H9 (cell line): ENCODE data around the gene ABCB6. TPM values are rescaled to one million over a fixed set of nuclear protein-coding genes. Genes with fewer than 3 reads are reported as not detected.

Experiments used
- DNase-seq: peaks from one replicate; pipeline ENCODE4 v3.0.0-alpha.2; 2017
- H2AFZ ChIP-seq: one replicate; pipeline ENCODE4 v1.6.1; 2013; ENCODE audit warnings: mild to moderate bottlenecking, low read length, control low read depth, moderate library complexity
- H2AK5ac ChIP-seq: 2 replicates; pipeline ENCODE4 v1.6.1; 2013; ENCODE audit warnings: low read length, control low read depth, mixed read lengths; ENCODE audit not compliant: insufficient read length
- H2BK120ac ChIP-seq: one replicate; pipeline ENCODE4 v1.6.1; 2013; ENCODE audit warnings: low read depth, mild to moderate bottlenecking, low read length, control low read depth, inconsistent platforms; ENCODE audit not compliant: poor library complexity, severe bottlenecking
- H2BK12ac ChIP-seq: 2 replicates; pipeline ENCODE4 v1.6.1; 2013; ENCODE audit warnings: low read length, control low read depth, mixed read lengths, low read depth; ENCODE audit not compliant: insufficient read length
- H2BK15ac ChIP-seq: 2 replicates; pipeline ENCODE4 v1.6.1; 2013; ENCODE audit warnings: low read depth, low read length, control low read depth
- H2BK20ac ChIP-seq: one replicate; pipeline ENCODE4 v1.6.1; 2013; ENCODE audit warnings: low read depth, mild to moderate bottlenecking, low read length, control low read depth, inconsistent platforms; ENCODE audit not compliant: poor library complexity, severe bottlenecking
- H2BK5ac ChIP-seq: 2 replicates; pipeline ENCODE4 v1.6.1; 2013; ENCODE audit warnings: low read length, control low read depth, mixed read lengths; ENCODE audit not compliant: insufficient read length
- H3K14ac ChIP-seq: 2 replicates; pipeline ENCODE4 v1.6.1; 2013; ENCODE audit warnings: low read length, control low read depth; ENCODE audit not compliant: insufficient read depth
- H3K18ac ChIP-seq: 2 replicates; pipeline ENCODE4 v1.6.1; 2013; ENCODE audit warnings: low read depth, mild to moderate bottlenecking, mixed read lengths, low read length, control low read depth; ENCODE audit not compliant: insufficient read length
- H3K23ac ChIP-seq: 2 replicates; pipeline ENCODE4 v1.6.1; 2013; ENCODE audit warnings: low read length, control low read depth, mixed read lengths, low read depth; ENCODE audit not compliant: insufficient read length
- H3K23me2 ChIP-seq: 2 replicates; pipeline ENCODE4 v1.6.1; 2013; ENCODE audit warnings: low read depth, mild to moderate bottlenecking, mixed read lengths, low read length, control low read depth; ENCODE audit not compliant: insufficient read length, poor library complexity, severe bottlenecking
- H3K27ac ChIP-seq: 2 replicates; pipeline ENCODE4 v1.5.1; 2013; ENCODE audit warnings: low read length, control low read depth, mixed read lengths, low read depth; ENCODE audit not compliant: insufficient read length
- H3K27me3 ChIP-seq: 2 replicates; pipeline ENCODE4 v1.6.1; 2013; ENCODE audit warnings: low read length, control low read depth, inconsistent platforms; ENCODE audit not compliant: insufficient read depth
- H3K4ac ChIP-seq: 2 replicates; pipeline ENCODE4 v1.6.1; 2013; ENCODE audit warnings: low read depth, mild to moderate bottlenecking, control low read depth, inconsistent platforms, low read length, moderate library complexity
- H3K4me1 ChIP-seq: 2 replicates; pipeline ENCODE4 v1.6.1; 2013; ENCODE audit warnings: low read length, control low read depth, inconsistent platforms; ENCODE audit not compliant: insufficient read depth
- H3K4me2 ChIP-seq: 2 replicates; pipeline ENCODE4 v1.6.1; 2013; ENCODE audit warnings: low read length, control low read depth, mixed read lengths; ENCODE audit not compliant: insufficient read length, insufficient read depth
- H3K56ac ChIP-seq: 2 replicates; pipeline ENCODE4 v1.6.1; 2013; ENCODE audit warnings: low read depth, mild to moderate bottlenecking, mixed read lengths, low read length, control low read depth; ENCODE audit not compliant: insufficient read length
- H3K79me1 ChIP-seq: 2 replicates; pipeline ENCODE4 v1.6.1; 2013; ENCODE audit warnings: low read depth, mild to moderate bottlenecking, moderate library complexity, low read length, control low read depth, inconsistent platforms; ENCODE audit not compliant: insufficient read depth, poor library complexity, severe bottlenecking
- H3K79me2 ChIP-seq: 2 replicates; pipeline ENCODE4 v1.6.1; 2013; ENCODE audit warnings: low read length, control low read depth, inconsistent platforms; ENCODE audit not compliant: insufficient read depth
- H3K9ac ChIP-seq: 2 replicates; pipeline ENCODE4 v1.6.1; 2013; ENCODE audit warnings: low read length, control low read depth, mixed read lengths; ENCODE audit not compliant: insufficient read length; ENCODE audit errors: extremely low read depth
- H3K9me3 ChIP-seq: one replicate; pipeline ENCODE4 v1.6.1; 2013; ENCODE audit warnings: low read depth, low read length, inconsistent platforms; ENCODE audit not compliant: control insufficient read depth
- H3T11ph ChIP-seq: one replicate; pipeline ENCODE4 v1.6.1; 2013; ENCODE audit warnings: mild to moderate bottlenecking, low read length, control low read depth, inconsistent platforms
- H4K20me1 ChIP-seq: one replicate; pipeline ENCODE4 v1.6.1; 2013; ENCODE audit not compliant: control insufficient read depth, insufficient read length, insufficient read depth
- H4K5ac ChIP-seq: 2 replicates; pipeline ENCODE4 v1.6.1; 2013; ENCODE audit warnings: low read depth, mild to moderate bottlenecking, mixed read lengths, low read length, control low read depth; ENCODE audit not compliant: insufficient read length
- H4K8ac ChIP-seq: replicated peaks from 2 replicates; pipeline ENCODE4 v1.6.1; 2013; ENCODE audit warnings: low read length, control low read depth, mixed read lengths, low read depth; ENCODE audit not compliant: insufficient read length
- H4K91ac ChIP-seq: 2 replicates; pipeline ENCODE4 v1.6.1; 2013; ENCODE audit warnings: low read depth, mild to moderate bottlenecking, moderate library complexity, mixed read lengths, low read length, control low read depth; ENCODE audit not compliant: insufficient read length
- H3K27ac Mint-ChIP-seq, 3 experiments: 2 replicates in 2 of 3; 3 replicates in 1 of 3; pipeline ENCODE4 v1.8.0; 2020 to 2021; ENCODE audit warnings: mixed read lengths in 3 of 3, mild to moderate bottlenecking in 1 of 3, moderate library complexity in 1 of 3
- H3K27me3 Mint-ChIP-seq: 2 replicates; pipeline ENCODE4 v1.8.0; 2021; ENCODE audit warnings: low read depth, mild to moderate bottlenecking, moderate library complexity, mixed read lengths
- H3K36me3 Mint-ChIP-seq, 3 experiments: 2 replicates in 2 of 3; 3 replicates in 1 of 3; pipeline ENCODE4 v1.8.0; 2020 to 2021; ENCODE audit warnings: low read depth in 3 of 3, mixed read lengths in 3 of 3; ENCODE audit not compliant: insufficient read depth in 1 of 3
- H3K4me1 Mint-ChIP-seq, 2 experiments: 2 replicates each; pipeline ENCODE4 v1.8.0; 2020; ENCODE audit warnings: mixed read lengths in 2 of 2
- H3K4me3 Mint-ChIP-seq, 2 experiments: 2 replicates in 1 of 2; 3 replicates in 1 of 2; pipeline ENCODE4 v1.8.0; 2020 to 2021; ENCODE audit warnings: mild to moderate bottlenecking in 2 of 2, mixed read lengths in 2 of 2, moderate library complexity in 1 of 2
- H3K9me3 Mint-ChIP-seq, 2 experiments: 2 replicates in 1 of 2; 3 replicates in 1 of 2; pipeline ENCODE4 v1.8.0; 2020; ENCODE audit warnings: mild to moderate bottlenecking in 2 of 2, mixed read lengths in 2 of 2, moderate library complexity in 1 of 2
- CTCF ChIP-seq: fragments of 200-600 bp; sonication (generic); conservative IDR thresholded peaks from 3 replicates; pipeline ENCODE4 v1.8.0; 2021; ENCODE audit warnings: antibody characterized with exemption, mild to moderate bottlenecking
- WGBS: extraction: QIAGEN DNeasy Blood & Tissue Kit; methylation state at CpG from one replicate; pipeline ENCODE4 v1.1.7; 2013; ENCODE audit warnings: missing lambda C conversion rate, low lambda C conversion rate, mixed read lengths; ENCODE audit not compliant: insufficient read length; ENCODE audit errors: extremely low coverage; 5-methylcytosine and 5-hydroxymethylcytosine counted together
- total RNA-seq: library from RNA; stranded (reverse); gene quantifications from 2 replicates; pipeline ENCODE4 v1.2.1, GENCODE V29; 2021

Gene ABCB6
- total RNA-seq, 1 experiment from 2014 or later = 46.4 TPM

DNA sequence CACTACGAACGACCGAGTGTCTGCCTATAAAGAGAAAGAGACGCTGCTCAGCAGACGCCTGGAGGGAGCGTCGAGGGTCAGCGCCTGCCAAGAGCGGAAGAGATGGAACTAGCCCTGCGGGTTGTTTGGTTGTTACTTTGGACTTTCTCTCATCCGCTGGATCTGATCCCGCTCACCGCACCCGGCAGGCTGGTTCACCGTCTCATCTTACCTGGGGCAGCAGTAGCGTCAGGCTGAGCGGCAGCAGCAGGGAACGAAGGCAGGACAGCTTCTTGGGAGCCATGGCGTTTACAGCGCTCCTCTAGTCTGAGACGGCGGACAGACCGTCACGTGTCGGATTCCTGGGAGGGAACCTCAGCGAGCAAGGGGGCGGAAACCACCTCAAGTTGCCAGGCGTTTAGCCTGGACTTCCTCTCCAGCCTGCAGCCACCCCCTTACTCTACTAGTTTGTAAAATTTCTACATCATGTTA, 24.6 kb upstream of the ABCB6 start:
- Histone ChIP-seq H4K20me1 (no peaks in the 10 kb centered on the region), H3K4ac (no peak overlapping the region), H3K9ac (no peak overlapping the region), H3K4me2 (no peak overlapping the region), H3K18ac (no peak overlapping the region), H2BK12ac (no peak overlapping the region), H4K91ac (no peak overlapping the region), H3K79me1 (no peaks in the 10 kb centered on the region), H2AK5ac (no peak overlapping the region), H3K27ac (no peak overlapping the region), H3K56ac (no peak overlapping the region), H4K5ac (no peak overlapping the region), H3K23ac (no peak overlapping the region), H3K9me3 (no peaks in the 10 kb centered on the region), H2BK120ac (no peak overlapping the region), H2AFZ (no peak overlapping the region), H3K27me3 (no peaks in the 10 kb centered on the region), H3T11ph (no peak overlapping the region), H4K8ac (no peak overlapping the region), H3K23me2 (no peaks in the 10 kb centered on the region), H2BK5ac (no peak overlapping the region), H2BK15ac (no peak overlapping the region), H3K14ac (no peak overlapping the region), H3K79me2 (no peaks in the 10 kb centered on the region), H2BK20ac (no peak overlapping the region), H3K4me1 (peaks cover 2% of the 10 kb centered on the region; the same call in 1 of the 2 replicates)
- no peak for TF ChIP-seq CTCF
- peaks cover 9 to 11% of the 10 kb centered on the region in 2 experiments for H3K4me1 Mint-ChIP-seq
- WGBS = no CpG with 5 or more reads among the region's 28 CpGs
- no peaks in the 10 kb centered on the region for H3K27me3 Mint-ChIP-seq
- DNase-seq = no peak
- H3K4me3 Mint-ChIP-seq = peak overlapping the region in 1 of 2 experiments; percentile 54; a peak in 2 of 5 replicates
- H3K9me3 Mint-ChIP-seq = no peaks in the 10 kb centered on the region
- peak overlapping the region in 1 of 3 experiments; percentile 41; a peak in 1 of 7 replicates for H3K27ac Mint-ChIP-seq
- H3K36me3 Mint-ChIP-seq = peaks cover 0 to 8% (median 4%) of the 10 kb centered on the region in 3 experiments; a peak in 5 of 7 replicates
